Fibroblast of skin of abdomen (primary cell): ENCODE results near the gene FOXO3.

Experiments
- DNase-seq: peaks from one replicate; pipeline ENCODE4 v3.0.0-alpha.2; 2013

The FOXO3 gene

DNA sequence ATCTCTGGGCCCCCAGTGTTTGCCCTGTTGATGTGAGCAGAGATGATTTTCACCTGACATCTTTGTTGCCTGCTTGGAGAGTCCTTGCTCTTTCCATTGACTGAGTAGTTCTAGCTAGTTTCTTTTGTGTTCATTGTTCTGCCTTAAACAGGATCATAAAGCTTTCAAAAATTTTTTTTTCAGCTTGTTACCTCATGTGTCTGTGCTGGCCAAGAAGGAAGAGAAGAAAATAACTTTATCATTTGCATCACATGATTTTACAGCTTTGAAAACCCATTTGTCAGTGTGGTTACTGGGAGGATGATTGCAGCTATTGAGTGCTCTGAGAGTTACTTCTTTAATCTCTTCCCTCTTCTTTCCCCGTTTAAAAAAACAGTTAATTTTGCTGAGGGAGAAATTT lies 16.0 kb downstream of the FOXO3 start:
- no peak for DNase-seq

DNA sequence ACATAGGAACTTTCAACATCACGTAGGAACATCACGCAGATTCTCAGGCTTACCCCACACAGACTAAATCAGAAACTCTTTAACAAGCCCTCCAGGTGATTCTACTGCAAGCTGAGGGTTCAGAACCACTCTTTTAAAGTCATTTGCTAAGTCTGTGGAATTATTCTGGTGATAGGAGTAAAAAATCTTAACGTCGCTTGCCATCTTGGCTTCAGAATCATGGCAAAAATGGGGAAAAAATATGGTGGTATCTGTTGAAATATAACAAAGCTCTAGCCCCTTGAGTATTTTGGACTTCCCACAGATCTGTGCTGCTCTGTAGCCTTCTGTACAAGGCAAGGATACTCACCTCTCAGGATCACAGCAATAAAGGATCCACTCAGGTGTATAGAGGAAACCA lies 17.4 kb downstream of the FOXO3 start:
- DNase-seq, result no peak

DNA sequence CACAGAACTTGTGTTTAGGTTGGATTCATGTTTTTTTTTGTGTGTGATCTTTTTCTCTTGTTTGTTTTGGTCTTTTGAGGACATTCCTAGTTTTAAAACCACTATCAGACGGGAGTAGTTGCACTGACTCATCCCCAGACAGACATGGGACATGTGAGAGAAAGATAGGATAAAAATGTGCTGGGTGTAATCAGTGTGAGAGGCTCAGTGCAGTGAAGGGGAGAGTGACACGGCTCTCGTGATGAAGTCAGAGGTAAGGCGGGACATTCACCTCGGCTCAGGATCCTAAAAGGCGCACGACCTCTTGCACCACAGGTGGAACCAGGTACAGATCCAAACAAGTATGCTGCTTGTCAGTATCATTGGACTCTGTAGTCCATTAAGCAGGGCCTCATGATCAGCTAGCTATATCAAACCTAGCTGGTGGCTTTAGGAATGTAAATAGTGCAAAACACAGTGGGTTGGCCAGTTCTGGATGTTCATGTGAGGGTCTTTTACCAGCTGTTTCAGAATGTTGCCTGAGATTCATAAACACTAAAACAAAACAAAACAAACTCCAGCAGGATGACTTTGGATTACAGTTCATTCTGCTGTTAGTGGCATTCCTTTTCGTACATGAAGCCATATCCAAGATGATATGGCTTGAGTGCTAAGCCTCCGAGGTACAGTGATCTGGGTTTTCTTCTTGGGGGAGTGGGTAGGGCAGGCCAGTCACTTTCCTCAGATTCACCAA lies 18.0 kb downstream of the FOXO3 start:
- DNase-seq, result peak; percentile 61

DNA sequence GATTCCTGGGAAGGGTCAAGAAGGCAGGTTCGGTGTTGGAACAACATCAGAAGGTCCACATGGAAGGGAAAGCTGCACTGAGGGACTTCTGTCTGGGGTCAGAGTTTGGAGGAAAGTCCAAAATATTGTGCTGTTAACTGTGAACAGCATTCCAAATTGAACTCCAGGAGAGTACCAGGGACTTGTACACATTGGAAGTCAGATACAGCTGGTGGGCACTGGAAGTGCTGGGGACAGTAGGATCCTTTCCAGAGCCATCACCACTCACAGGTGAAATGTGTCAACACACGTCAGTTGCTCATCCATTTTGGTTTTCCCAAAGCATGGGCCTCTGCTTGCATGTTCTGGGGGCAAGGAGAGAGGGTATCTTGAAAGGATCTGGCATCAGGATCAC lies 18.6 kb downstream of the FOXO3 start:
- DNase-seq, result no peak

DNA sequence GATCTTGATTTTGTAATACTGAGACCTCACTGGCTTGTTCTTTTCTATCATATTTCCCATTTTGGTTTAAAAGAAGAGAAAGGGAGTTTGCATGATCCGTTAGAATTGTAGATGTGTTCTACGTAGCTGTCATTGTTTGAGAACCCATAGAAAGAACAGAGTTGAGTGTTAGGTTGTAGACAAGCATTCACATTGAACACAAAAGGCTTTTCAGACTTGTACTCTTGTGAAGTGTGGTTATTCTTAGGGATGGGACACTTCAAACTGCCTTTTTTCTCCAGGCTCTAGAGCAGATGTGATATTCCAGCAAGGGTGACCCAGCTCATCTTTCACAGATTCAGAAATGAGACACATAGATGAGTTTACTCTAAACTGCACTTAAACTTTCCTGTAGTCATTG lies 19.9 kb downstream of the FOXO3 start:
- no peak for DNase-seq

DNA sequence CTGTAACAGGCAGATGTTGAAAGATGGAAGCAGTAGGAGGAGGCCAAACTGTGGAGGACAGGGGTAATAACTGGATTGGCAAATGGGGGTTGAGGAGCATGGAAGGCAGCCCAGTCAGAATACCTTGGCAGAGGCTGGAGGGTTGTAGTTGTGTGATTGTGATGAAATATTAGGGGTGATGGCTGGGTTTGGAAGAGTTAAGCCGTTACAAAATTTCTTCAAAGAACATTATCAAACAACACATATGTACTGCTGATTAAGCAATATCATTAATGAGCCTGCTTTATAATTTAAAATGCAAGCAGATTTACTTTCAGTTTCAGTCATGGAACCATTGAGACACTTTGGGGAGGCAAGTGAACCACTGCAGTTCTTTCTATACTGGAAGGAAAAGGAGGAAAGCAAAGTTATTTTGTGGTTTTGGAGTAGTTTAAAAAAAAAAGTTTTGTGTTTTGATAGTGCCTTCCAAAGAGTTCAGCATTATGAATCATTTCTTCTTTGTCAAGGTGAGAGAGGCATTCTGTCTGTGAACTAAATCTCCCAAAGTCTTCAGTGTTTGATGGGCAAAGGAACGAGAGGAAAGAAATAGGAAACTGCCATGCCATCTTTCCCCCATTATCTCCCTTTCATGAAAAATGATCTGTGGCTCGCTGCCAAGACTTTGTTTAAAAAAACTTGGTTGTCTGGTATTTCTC lies 20.7 kb downstream of the FOXO3 start:
- peak; percentile 88 for DNase-seq

DNA sequence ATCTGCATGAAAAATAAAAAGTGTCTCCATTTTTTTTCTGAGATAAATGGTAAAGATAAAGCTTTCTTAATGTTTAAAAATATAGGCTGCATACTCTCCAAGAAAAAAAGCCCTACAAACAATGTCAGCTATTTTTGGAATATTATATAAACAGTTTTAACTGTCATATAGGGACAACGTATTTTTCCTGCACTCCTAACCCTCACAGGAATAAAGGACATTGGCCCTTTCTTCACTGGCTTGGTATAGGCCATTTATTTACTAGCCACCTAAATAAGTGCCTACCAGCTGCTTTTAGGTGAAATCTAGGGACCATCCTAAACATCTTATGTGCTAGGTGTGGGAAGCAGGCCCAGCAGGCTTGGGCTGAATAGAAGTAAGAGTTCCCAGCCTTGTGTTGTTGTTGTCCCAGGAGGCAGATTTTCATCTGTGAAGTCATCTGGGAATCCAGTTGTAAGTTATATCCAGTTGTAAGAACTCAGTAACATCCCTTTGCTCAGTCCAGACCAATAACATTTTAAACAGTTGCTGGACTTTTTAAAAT lies 21.3 kb downstream of the FOXO3 start:
- no peak for DNase-seq

DNA sequence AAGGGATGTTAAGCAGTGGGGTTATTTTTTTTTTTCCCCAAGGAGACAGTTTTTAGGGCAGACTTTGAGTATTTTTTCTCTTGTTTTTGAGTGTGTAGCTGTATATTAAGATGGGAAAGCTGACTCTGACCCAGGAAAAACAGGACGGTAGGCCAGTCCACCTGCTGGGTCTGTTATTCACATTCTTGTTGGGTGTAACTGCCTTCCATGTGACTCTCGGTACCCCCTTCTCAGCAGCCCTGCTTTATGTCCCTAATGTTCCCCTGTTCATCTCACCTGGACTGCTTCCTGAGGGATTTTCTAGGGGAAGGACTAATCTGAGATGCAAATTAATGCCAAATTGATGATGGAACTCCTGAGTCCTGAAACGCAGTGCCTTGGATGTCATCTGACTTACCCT lies 21.9 kb downstream of the FOXO3 start:
- DNase-seq, result no peak

DNA sequence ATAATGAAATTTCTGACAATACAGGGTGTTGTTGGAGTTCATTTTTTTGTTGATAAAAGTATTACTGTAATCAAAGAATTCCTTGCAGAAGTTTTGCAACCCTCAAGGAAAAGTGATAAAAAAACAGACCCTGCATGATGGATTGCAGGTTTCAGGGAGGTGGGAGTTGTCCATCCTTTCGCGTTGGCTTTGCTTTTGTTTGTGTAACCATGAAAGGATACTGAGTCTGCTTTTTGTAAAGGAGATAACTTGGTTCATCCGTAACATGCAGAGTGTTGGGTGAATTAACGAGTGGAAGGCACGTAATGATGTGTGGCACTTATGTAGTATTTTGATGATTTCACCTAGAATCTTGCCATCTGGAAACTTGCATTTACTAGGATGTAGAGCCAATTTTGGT lies 23.6 kb downstream of the FOXO3 start:
- DNase-seq, result no peak

DNA sequence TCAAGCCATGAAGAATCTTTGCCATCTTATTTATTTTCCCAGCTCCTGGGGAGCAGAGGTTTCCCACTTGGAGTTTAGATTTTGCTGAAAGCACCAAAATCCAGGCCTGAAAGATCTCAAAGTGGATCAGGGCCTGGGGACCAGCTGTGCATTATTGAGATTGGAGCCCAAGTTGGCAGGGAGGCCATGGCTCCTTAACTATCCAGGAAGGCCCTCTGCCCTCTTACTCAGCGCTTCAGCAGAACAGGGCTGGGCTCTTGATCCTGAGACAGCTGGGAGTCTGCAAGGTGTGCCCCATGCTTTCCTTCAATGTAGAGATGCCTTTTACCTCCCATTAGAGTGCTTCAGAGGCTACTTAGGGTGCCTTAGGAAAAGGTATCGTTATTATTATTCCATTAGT lies 24.6 kb downstream of the FOXO3 start:
- DNase-seq, result no peak

DNA sequence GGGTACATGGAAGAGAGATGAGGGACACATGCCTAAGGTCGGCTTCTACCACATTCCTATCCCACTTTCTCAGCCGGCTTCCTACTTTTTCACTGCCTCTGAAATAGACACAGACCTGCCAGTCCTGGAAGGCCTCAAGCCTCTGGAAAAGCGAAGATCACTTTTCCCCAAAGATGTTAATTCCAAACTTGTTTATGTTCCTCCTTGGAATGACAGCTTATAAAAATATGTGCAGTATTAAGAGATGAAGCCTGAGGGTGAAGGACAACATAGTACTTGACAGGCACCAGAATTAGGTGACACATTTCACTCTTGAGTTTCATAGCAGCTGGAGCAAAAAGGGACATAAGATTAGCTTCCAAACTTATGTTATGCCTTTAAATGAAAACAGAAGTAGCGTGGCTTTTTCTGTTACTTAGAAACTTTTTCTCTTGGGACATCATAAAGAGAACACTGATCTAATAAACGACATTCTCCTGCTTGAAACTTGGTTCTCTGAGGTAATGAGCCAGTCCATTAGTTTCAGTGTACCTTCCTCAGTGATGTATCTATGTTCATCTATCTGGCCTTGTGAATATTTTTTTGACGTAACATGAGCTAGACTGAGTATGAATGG lies 25.3 kb downstream of the FOXO3 start:
- no peak for DNase-seq

DNA sequence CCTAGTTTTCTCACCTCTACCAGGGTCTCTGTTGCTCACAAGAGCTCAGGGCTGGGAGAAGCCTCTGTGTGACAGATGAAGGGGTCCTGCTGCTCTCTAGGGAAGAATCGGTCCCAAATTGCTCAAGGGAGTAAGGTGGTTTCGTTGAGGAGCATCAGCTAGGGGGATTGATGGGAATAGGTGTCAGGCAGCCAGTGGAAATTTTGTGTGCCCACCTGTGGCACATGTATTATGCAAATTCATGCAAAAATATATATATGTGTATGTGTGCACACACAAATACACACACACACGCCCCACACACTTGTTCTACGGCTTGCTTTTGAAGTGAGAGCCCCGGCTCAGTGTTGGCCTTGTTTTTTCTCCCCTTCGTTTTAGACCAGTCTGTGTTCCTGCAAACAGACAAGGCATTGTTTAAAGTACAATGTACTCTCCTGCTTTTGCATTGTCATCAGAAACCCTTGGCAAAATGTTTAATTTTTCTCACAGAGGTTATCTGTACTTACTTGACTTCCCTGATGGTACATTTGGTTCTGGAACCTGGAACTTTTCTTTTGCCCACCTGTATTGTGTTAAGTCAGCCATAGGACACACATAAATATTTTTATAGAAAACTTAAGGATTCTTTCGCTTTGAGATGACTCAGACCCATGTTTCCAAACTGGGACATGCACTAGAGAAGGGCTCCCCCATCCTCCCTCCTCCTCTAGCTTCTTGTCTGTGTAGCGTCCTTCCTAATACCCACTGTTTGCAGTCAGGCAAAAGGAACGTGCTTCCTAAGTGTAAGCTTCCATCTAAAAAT lies 26.7 kb downstream of the FOXO3 start:
- DNase-seq, result peak; percentile 86

DNA sequence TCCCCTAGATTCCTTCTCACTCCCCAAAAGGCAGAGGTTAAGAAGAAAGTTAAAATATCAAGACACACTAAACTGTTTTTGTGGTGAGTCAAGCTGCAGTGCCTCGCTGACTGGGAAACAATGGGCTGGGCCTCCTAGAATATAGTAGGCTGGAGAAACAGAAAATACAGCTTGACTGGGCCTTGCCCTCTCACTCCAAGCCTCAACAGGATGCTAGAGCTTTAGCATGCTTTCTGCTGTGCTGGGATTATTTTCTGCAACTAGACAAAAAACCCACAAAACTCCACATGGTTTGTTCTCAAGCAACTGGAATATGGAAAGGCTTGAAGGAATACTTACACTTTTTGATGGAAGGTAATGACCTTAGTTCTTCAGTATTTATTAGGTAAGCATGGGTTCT lies 27.9 kb downstream of the FOXO3 start:
- DNase-seq, result peak; percentile 70

DNA sequence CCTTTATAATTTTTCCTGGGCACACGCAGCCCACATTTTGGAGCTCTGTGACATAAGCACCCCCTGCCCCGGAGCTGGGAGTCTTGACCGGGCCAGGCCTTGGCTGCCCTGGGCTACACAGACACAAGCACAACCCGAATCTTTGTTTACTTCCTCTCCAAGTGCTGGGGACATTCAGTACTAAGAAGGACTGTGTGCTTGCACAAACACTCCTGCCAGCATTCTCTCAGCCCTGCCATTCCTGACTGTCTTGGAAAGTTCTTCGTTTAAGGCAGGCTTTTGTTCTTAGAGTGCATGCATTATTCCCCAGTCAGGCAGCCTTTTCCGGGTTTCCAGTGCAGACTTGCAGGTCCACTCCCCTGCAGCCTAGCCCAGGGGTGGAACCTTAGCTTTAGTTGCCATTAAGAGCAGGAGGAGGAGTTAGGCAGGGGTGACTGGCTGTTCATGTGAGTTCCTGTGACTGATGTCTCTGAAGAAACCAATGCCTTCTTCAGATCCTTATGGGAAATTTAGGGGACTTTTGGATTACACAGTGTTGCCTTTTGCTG lies 28.6 kb downstream of the FOXO3 start:
- peak; percentile 31 for DNase-seq

DNA sequence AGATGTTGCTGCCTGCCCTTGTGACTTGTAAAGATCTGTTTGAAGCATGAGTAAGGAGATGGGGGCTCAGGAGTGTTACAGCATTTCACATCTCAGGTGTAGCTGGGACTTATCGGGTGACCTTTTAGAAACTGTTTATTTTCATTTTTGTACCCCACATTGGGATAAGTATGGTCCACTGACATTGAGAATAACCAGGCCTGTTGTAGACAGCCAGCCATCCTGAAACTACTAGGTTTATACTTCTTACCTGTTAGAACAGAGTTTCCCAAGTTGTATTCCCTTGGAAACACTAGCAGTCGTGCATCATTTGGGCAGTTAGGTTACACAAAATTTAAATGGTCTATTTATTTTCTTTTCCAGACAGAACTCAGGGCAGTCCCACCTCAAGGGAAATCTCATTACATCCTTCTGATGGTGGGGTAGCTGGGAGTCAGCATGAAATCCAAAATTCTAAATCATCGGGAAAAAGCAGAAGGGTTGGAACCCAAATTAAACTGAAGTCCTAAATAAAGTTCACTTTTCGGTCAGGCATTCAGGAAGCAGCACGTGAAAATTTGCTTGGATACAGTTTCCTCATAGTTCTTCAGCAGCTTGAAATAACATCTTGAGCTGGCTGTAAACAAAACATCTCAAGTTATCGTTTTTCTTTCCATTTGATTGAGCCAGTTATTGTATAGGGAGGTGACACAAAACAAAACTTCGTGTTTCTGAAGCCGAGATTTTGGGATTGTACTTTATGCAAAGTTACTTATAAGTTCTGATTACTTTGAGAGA lies 30.5 kb downstream of the FOXO3 start:
- no peak for DNase-seq

DNA sequence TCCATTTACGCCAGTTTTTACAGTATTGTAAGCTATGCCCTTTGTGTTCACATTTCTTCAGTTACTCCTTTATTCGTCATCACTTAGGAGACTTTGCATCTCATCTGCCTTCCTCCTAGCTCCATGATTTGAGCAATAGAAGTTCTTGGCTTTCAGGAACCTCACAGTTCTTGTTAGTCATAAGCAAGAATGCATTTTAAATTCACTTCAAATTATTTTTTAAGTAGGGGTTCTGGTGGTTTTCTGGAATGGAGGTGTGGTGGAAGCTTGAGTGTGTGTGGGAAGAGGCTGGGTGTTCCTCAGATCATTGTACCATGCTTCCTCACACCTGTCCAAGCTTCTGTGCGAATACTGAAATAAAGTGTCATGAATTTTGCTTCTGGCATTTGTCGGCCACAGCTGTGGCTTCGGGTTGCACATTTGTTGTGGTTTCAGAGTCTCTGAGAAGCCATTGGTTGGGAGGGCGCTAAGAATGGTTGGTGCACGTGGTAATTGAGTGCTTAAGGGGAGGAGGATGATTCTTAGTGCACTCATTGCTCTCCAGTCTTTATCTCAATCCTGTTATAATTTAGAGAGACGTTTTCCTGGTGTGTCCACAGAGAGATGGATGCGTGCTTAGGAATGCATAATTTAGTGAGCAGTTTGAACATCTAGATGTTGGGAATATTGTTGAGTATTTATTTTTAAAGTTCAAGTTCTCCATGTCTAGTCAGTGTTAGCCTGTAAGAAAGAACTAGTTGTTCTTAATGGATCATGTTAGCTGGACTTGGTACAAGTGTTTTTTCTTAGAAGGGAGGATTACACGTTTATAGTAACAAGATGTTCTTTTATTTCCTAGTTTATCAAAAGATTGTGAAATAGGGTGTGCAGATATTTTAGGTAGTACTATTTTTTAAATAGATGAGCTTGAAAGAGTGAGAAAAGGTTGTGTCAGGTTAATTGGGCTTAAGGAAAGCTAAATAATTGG lies 31.9 kb downstream of the FOXO3 start:
- peak; percentile 79 for DNase-seq

DNA sequence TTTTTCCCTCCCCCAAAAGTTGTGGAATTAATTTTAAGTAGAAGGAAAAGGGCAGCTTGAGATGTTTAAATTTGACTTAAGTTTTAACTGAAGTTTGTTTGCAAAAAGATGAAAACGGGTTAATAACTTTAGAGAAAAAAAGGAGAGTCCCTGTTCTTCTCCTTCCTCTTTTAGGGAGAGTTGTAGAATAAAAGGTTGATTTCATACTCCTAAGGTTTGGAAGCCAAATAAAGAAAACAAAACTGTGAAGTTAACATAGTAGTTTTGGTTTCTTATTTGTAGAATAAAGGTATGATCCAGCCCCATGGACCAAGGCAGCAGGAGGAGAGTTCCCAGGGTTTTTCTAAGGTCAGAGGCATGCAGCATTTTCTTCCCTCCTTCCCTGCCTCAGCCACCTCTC lies 33.4 kb downstream of the FOXO3 start:
- DNase-seq, result no peak

DNA sequence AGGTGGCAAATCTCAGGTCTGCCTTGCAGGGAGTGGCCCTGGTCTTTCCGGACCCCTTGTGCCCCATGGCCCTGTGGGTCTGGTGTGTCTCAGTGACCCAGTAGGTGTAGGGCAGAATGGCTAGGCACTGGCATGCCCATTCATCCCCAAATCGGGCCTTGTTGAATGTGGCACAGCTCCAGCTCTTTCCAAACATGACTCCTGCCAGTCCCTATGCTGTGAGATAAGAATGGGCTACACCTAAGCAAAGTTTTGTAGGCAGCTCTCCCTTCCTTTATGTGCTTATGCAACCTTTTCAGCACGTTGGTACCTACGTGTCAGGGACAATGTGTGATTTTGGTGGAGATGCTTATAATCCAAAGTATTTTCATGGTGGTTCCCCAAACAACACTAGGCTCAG lies 33.9 kb downstream of the FOXO3 start:
- no peak for DNase-seq

DNA sequence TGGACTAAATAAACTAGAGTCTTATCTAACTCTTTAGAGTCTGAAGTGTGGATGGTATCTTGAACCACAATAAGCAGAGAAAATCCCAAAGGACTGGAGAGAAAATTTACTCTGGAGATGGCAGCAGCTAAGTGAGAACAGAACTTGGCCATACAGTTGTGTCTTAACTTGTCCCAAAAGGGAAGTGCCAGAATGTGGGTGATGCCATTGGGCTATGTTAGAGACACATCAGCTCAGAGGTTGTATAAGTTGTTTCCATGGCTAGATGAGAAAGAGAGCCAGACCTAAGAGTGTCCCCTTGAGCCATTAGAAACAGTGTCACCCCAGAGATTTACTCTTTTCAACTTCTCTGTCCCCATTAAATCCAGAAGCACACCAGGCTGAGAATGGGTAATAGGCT lies 36.2 kb downstream of the FOXO3 start:
- DNase-seq, result no peak

DNA sequence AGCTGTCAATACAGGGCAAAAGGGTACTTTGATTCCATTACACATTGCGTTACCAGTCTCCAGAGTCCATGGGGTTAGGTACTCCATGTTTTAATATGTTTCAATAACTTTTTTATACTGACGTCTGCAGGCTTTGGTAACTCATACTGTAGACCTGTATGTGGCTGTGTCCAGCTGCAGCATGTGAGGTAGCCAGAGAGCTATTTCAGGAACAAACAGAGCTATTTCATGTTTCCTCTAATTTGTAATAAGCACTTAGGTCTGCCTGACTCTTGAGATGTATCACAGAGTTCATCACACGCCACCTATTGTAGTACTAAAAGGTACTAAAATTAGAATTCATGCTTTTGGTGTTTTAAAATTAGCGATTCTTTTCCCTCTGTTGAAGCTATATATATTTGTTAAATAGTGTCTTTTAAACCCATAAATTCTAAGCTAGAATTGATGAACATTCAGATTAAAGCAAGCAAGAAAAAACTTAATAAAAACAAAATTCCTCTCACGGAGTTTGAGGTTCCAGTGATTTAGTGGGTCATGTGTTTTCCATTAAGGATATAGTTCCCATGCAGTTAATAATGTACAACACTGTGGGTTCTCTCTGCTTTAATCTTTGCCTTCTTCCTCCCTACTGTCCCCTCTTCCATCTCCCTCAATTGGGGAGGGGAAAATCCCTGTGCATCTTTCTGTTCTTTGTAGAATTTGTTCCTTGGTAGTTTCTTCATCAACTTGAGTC lies 37.0 kb downstream of the FOXO3 start:
- peak; percentile 38 for DNase-seq
